B cell (primary cell): ENCODE results near the gene YEATS2.

Source experiments
- EZH2 ChIP-seq: IDR thresholded peaks from 2 replicates; pipeline ENCODE4 v1.6.1; 2012; ENCODE audit warnings: borderline replicate concordance, low read depth, mild to moderate bottlenecking, moderate library complexity, low read length; ENCODE audit not compliant: insufficient read depth, poor library complexity, severe bottlenecking
- TF ChIP-seq, protein P1 (sequence below): fragments of 200-600 bp; IDR thresholded peaks from one replicate; pipeline ENCODE4 v1.8.0; 2022; ENCODE audit warnings: antibody characterized with exemption, mild to moderate bottlenecking

- TF ChIP-seq, protein P1, sequence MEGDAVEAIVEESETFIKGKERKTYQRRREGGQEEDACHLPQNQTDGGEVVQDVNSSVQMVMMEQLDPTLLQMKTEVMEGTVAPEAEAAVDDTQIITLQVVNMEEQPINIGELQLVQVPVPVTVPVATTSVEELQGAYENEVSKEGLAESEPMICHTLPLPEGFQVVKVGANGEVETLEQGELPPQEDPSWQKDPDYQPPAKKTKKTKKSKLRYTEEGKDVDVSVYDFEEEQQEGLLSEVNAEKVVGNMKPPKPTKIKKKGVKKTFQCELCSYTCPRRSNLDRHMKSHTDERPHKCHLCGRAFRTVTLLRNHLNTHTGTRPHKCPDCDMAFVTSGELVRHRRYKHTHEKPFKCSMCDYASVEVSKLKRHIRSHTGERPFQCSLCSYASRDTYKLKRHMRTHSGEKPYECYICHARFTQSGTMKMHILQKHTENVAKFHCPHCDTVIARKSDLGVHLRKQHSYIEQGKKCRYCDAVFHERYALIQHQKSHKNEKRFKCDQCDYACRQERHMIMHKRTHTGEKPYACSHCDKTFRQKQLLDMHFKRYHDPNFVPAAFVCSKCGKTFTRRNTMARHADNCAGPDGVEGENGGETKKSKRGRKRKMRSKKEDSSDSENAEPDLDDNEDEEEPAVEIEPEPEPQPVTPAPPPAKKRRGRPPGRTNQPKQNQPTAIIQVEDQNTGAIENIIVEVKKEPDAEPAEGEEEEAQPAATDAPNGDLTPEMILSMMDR, result no peak
- no peak for TF ChIP-seq EZH2
These were observed 8.7 kb upstream of the YEATS2 start for GRCh38 chr3:183688874-183689273.
